Measurements from ENCODE around the gene LCE4A.

Gene LCE4A

GRCh38 chr1:152745765-152746444, 37.9 kb downstream of the LCE4A start:
- no peak for DNase-seq (ENCODE audit: low read depth)

- no peak for DNase-seq (ENCODE audit: low read depth)
Measured at GRCh38 chr1:152747831-152748230, 39.9 kb downstream of the LCE4A start.

- DNase-seq (ENCODE audit: low read depth), result no peak
Measured at GRCh38 chr1:152752225-152752624, 44.3 kb downstream of the LCE4A start.

GRCh38 chr1:152753586-152753985, 45.6 kb downstream of the LCE4A start:
- DNase-seq (ENCODE audit: low read depth), result no peak

- no peak for DNase-seq (ENCODE audit: low read depth)
Measured at GRCh38 chr1:152756872-152757271, 48.9 kb downstream of the LCE4A start.

- DNase-seq (ENCODE audit: low read depth), result no peak
Measured at GRCh38 chr1:152757747-152758146, 49.8 kb downstream of the LCE4A start, which contains the start of gene KPRP. Gene KPRP, plus strand, starts transcription at chr1:152758025. Its CDS starts 1,564 bp downstream, at chr1:152759589.

GRCh38 chr1:152758636-152759035, 50.7 kb downstream of the LCE4A start:
- no peak for DNase-seq (ENCODE audit: low read depth)
